GM12878 (cell line): Measurements from ENCODE around the gene PHOX2A. TPM values are rescaled to one million over a fixed set of nuclear protein-coding genes. Genes with fewer than 3 reads are reported as not detected.

Experiments used
- ASH2L ChIP-seq: fragments of 300-600, 200-600 bp; sonication (generic); IDR thresholded peaks from 2 replicates; pipeline ENCODE4 v1.6.1; 2017; ENCODE audit warnings: low read depth, mild to moderate bottlenecking, borderline replicate concordance
- ATF7 ChIP-seq: fragments of 450-650 bp; IDR thresholded peaks from 2 replicates; pipeline ENCODE4 v1.6.1; 2016; ENCODE audit warnings: low read depth, mild to moderate bottlenecking
- BACH1 ChIP-seq: fragments of 450-650 bp; IDR thresholded peaks from 2 replicates; pipeline ENCODE4 v1.6.1; 2017; ENCODE audit warnings: mild to moderate bottlenecking, borderline replicate concordance
- CBFB ChIP-seq: IDR thresholded peaks from 2 replicates; pipeline ENCODE4 v1.6.1; 2016; ENCODE audit warnings: antibody characterized with exemption, low read depth
- CBX5 ChIP-seq: sonication (generic); IDR thresholded peaks from 2 replicates; pipeline ENCODE4 v1.6.1; 2016; ENCODE audit warnings: low read depth, moderate library complexity, mild to moderate bottlenecking, inconsistent platforms
- EED ChIP-seq: sonication (generic); IDR thresholded peaks from 2 replicates; pipeline ENCODE4 v1.6.1; 2016; ENCODE audit warnings: antibody characterized with exemption, low read depth
- FOXM1 ChIP-seq: IDR thresholded peaks from 2 replicates; pipeline ENCODE4 v1.6.1; 2012; ENCODE audit warnings: low read depth, mild to moderate bottlenecking, inconsistent platforms, low read length, moderate library complexity
- HDAC2 ChIP-seq: fragments of 200-600 bp; sonication (generic); IDR thresholded peaks from 2 replicates; pipeline ENCODE4 v1.6.1; 2017
- HDGF ChIP-seq: fragments of 450-650 bp; IDR thresholded peaks from 2 replicates; pipeline ENCODE4 v1.6.1; 2016; ENCODE audit warnings: antibody characterized with exemption
- IKZF1 ChIP-seq: fragments of 450-650 bp; conservative IDR thresholded peaks from 2 replicates; pipeline ENCODE4 v1.6.1; 2017; ENCODE audit warnings: antibody characterized with exemption, mild to moderate bottlenecking
- JUNB ChIP-seq: IDR thresholded peaks from 2 replicates; pipeline ENCODE4 v1.6.1; 2016; ENCODE audit warnings: antibody characterized with exemption, mild to moderate bottlenecking
- KDM1A ChIP-seq: fragments of 200-600 bp; sonication (generic); IDR thresholded peaks from 2 replicates; pipeline ENCODE4 v1.6.1; 2016; ENCODE audit warnings: borderline replicate concordance
- MTA2 ChIP-seq: fragments of 450-650 bp; IDR thresholded peaks from 2 replicates; pipeline ENCODE4 v1.6.1; 2016; ENCODE audit warnings: low read depth, mild to moderate bottlenecking, moderate library complexity
- NBN ChIP-seq: fragments of 450-650 bp; IDR thresholded peaks from 2 replicates; pipeline ENCODE4 v1.6.1; 2016
- NRF1 ChIP-seq: conservative IDR thresholded peaks from 2 replicates; pipeline ENCODE4 v1.6.1; 2011; ENCODE audit warnings: mild to moderate bottlenecking, low read depth, low read length, improper control_type of control experiment
- PAX5 ChIP-seq: IDR thresholded peaks from 2 replicates; pipeline ENCODE4 v1.6.1; 2011; ENCODE audit warnings: low read depth, low read length, borderline replicate concordance
- POLR2A ChIP-seq: IDR thresholded peaks from 2 replicates; pipeline ENCODE4 v1.6.1; 2011; ENCODE audit warnings: low read depth, mild to moderate bottlenecking, low read length
- TAF1 ChIP-seq: IDR thresholded peaks from 2 replicates; pipeline ENCODE4 v1.6.1; 2011; ENCODE audit warnings: mild to moderate bottlenecking, low read depth, low read length, borderline replicate concordance
- polyA plus RNA-seq, 11 experiments: library from polyadenylated mRNA; depleted of rRNA in 4 of 11; unstranded in 6 of 11; stranded (reverse) in 5 of 11; fragments of >200 nt; fragmentation: Nextera tagmentation in 4 of 11; fragmentation: Illumina TruSeq in 1 of 11; extraction: Ambion mirVana in 4 of 11; extraction: Trizol in 1 of 11; gene quantifications; 1 replicate in 1 of 11; 2 replicates in 10 of 11; pipeline versions ENCODE4 v1.2.1 to v1.2.3, GENCODE V29; 2011 to 2016; ENCODE audit warnings: inconsistent platforms in 2 of 11, missing spikeins in 2 of 11, low read depth in 1 of 11
- total RNA-seq, 4 experiments: library from RNA; depleted of rRNA in 3 of 4; stranded (reverse); fragments of >200 nt in 3 of 4; fragmentation: Illumina TruSeq in 1 of 4; extraction: Trizol in 1 of 4; gene quantifications; 2 replicates each; pipeline versions ENCODE4 v1.2.1 to v1.2.3, GENCODE V29; 2013 to 2021
- TF ChIP-seq, protein P1 (sequence below): fragments of 450-650 bp; IDR thresholded peaks from 2 replicates; pipeline ENCODE4 v1.6.1; 2018; ENCODE audit warnings: mild to moderate bottlenecking, low read depth, moderate library complexity; ENCODE audit not compliant: partially characterized antibody
- TF ChIP-seq, protein P2 (sequence below), 3 experiments: IDR thresholded peaks in 2 of 3; conservative IDR thresholded peaks in 1 of 3; 2 replicates each; pipeline ENCODE4 v1.5.1; 2011; ENCODE audit warnings: low read depth in 3 of 3, low read length in 3 of 3, mild to moderate bottlenecking in 3 of 3, control low read depth in 2 of 3, moderate library complexity in 2 of 3, inconsistent platforms in 1 of 3, mixed read lengths in 1 of 3; ENCODE audit not compliant: control insufficient read depth in 2 of 3, insufficient read depth in 1 of 3; ENCODE audit errors: extremely low read depth in 1 of 3
- TF ChIP-seq, protein P3 (sequence below): fragments of 450-650 bp; IDR thresholded peaks from 2 replicates; pipeline ENCODE4 v1.6.1; 2017; ENCODE audit warnings: mild to moderate bottlenecking, moderate library complexity
- TF ChIP-seq, protein P4 (sequence below): fragments of 450-650 bp; IDR thresholded peaks from 2 replicates; pipeline ENCODE4 v1.6.1; 2017; ENCODE audit warnings: low read depth, mild to moderate bottlenecking, moderate library complexity

PHOX2A gene
- total and polyA plus RNA-seq, 10 of the 15 experiments (the other 5 are each of a cell fraction or from before 2014, with no cell fraction given), result not detected

DNA sequence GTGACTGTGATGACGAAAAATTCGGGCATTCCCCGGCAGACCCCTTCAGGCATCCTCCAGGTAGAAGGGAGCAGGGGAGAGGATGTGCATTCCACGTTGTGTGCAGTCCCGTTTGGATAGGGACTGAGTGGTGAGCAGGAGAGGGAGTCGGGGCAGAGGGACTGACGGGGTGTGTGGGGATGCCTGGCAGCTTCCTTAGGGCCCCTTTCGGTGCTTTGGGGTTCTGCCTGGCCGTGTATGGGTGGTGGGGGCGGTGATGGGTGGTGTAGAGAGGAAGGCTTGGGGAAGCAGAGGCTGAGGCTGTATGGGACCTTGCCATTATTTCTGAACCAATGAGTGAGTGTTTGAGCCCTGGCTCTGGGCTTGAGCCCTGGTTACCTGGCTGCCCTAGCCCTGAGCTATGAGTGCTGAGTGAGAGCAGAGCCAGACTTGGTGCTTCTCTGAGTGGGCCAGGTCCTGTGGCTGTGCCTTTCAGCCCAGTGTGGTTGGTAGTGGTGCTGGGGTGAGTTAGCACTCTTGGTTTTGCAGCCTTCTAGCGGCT is 18.5 kb downstream of the PHOX2A start (continued):
- TF ChIP-seq, protein P1, sequence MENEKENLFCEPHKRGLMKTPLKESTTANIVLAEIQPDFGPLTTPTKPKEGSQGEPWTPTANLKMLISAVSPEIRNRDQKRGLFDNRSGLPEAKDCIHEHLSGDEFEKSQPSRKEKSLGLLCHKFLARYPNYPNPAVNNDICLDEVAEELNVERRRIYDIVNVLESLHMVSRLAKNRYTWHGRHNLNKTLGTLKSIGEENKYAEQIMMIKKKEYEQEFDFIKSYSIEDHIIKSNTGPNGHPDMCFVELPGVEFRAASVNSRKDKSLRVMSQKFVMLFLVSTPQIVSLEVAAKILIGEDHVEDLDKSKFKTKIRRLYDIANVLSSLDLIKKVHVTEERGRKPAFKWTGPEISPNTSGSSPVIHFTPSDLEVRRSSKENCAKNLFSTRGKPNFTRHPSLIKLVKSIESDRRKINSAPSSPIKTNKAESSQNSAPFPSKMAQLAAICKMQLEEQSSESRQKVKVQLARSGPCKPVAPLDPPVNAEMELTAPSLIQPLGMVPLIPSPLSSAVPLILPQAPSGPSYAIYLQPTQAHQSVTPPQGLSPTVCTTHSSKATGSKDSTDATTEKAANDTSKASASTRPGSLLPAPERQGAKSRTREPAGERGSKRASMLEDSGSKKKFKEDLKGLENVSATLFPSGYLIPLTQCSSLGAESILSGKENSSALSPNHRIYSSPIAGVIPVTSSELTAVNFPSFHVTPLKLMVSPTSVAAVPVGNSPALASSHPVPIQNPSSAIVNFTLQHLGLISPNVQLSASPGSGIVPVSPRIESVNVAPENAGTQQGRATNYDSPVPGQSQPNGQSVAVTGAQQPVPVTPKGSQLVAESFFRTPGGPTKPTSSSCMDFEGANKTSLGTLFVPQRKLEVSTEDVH, result no peak
- no peak for TF ChIP-seq HDAC2
- TF ChIP-seq, protein P2, sequence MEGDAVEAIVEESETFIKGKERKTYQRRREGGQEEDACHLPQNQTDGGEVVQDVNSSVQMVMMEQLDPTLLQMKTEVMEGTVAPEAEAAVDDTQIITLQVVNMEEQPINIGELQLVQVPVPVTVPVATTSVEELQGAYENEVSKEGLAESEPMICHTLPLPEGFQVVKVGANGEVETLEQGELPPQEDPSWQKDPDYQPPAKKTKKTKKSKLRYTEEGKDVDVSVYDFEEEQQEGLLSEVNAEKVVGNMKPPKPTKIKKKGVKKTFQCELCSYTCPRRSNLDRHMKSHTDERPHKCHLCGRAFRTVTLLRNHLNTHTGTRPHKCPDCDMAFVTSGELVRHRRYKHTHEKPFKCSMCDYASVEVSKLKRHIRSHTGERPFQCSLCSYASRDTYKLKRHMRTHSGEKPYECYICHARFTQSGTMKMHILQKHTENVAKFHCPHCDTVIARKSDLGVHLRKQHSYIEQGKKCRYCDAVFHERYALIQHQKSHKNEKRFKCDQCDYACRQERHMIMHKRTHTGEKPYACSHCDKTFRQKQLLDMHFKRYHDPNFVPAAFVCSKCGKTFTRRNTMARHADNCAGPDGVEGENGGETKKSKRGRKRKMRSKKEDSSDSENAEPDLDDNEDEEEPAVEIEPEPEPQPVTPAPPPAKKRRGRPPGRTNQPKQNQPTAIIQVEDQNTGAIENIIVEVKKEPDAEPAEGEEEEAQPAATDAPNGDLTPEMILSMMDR (IDR thresholded peaks at IDR 0.05 in 2 of 3, conservative IDR thresholded peaks at IDR 0.05 in 1 of 3; ENCODE audit: control insufficient read depth in 2 of 3, extremely low read depth in 1 of 3, insufficient read depth in 1 of 3, low read depth in 3 of 3, low read length in 3 of 3), result no peak
- TF ChIP-seq CBX5, result no peak
- no peak for TF ChIP-seq NRF1
- TF ChIP-seq BACH1, result no peak
- TF ChIP-seq TAF1, result no peak
- no peak; the same call in 1 of the 2 replicates for TF ChIP-seq IKZF1
- TF ChIP-seq MTA2, result no peak
- TF ChIP-seq ASH2L, result no peak
- TF ChIP-seq ATF7, result no peak
- TF ChIP-seq JUNB, result no peak
- TF ChIP-seq EED, result 0 out of 2 replicates have a peak, but pooled peaks have one; percentile 17
- TF ChIP-seq KDM1A, result no peak
- TF ChIP-seq, protein P3, sequence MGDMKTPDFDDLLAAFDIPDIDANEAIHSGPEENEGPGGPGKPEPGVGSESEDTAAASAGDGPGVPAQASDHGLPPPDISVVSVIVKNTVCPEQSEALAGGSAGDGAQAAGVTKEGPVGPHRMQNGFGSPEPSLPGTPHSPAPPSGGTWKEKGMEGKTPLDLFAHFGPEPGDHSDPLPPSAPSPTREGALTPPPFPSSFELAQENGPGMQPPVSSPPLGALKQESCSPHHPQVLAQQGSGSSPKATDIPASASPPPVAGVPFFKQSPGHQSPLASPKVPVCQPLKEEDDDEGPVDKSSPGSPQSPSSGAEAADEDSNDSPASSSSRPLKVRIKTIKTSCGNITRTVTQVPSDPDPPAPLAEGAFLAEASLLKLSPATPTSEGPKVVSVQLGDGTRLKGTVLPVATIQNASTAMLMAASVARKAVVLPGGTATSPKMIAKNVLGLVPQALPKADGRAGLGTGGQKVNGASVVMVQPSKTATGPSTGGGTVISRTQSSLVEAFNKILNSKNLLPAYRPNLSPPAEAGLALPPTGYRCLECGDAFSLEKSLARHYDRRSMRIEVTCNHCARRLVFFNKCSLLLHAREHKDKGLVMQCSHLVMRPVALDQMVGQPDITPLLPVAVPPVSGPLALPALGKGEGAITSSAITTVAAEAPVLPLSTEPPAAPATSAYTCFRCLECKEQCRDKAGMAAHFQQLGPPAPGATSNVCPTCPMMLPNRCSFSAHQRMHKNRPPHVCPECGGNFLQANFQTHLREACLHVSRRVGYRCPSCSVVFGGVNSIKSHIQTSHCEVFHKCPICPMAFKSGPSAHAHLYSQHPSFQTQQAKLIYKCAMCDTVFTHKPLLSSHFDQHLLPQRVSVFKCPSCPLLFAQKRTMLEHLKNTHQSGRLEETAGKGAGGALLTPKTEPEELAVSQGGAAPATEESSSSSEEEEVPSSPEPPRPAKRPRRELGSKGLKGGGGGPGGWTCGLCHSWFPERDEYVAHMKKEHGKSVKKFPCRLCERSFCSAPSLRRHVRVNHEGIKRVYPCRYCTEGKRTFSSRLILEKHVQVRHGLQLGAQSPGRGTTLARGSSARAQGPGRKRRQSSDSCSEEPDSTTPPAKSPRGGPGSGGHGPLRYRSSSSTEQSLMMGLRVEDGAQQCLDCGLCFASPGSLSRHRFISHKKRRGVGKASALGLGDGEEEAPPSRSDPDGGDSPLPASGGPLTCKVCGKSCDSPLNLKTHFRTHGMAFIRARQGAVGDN, result no peak
- TF ChIP-seq CBFB, result no peak
- TF ChIP-seq, protein P4, sequence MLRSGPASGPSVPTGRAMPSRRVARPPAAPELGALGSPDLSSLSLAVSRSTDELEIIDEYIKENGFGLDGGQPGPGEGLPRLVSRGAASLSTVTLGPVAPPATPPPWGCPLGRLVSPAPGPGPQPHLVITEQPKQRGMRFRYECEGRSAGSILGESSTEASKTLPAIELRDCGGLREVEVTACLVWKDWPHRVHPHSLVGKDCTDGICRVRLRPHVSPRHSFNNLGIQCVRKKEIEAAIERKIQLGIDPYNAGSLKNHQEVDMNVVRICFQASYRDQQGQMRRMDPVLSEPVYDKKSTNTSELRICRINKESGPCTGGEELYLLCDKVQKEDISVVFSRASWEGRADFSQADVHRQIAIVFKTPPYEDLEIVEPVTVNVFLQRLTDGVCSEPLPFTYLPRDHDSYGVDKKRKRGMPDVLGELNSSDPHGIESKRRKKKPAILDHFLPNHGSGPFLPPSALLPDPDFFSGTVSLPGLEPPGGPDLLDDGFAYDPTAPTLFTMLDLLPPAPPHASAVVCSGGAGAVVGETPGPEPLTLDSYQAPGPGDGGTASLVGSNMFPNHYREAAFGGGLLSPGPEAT, result 0 out of 2 replicates have a peak, but pooled peaks have one; percentile 20
- no peak for TF ChIP-seq PAX5
- peak; percentile 69; the same call in 1 of the 2 replicates for TF ChIP-seq HDGF
- TF ChIP-seq POLR2A, result peak; percentile 56; the same call in 1 of the 2 replicates
- TF ChIP-seq FOXM1, result no peak
- TF ChIP-seq NBN, result 0 out of 2 replicates have a peak, but pooled peaks have one; percentile 28
